ENCODE measurements around the gene TRMT61B.

The TRMT61B gene

DNA sequence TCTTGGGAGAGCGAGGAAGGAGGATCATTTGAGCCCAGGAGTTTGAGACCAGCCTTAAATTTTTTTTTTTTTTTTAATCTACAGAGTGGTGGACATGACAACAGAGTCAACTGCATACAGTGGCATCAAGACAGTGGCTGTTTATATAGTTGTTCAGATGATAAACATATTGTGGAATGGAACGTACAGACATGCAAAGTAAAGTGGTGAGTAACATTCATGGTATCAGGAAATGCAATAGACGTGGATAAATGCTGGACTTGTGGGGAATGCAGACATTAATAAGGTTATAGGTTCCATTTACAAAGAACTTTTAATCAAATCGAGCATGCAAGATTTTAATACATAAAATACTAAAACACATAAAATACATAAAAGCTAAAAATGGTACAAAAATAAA lies 36.3 kb upstream of the TRMT61B start:
- no peak for TF ChIP-seq CTCF (IDR thresholded peaks at IDR 0.05)
- H3K27ac Mint-ChIP-seq, result no peak overlapping the region
- peaks cover 2% of the 10 kb centered on the region for H3K27me3 Mint-ChIP-seq (ENCODE audit: low read depth, poor library complexity)
- no peaks in the 10 kb centered on the region for H3K4me1 Mint-ChIP-seq
- no peak for DNase-seq
- peaks cover 77% of the 10 kb centered on the region for H3K36me3 Mint-ChIP-seq (ENCODE audit: low read depth)
- no peaks in the 10 kb centered on the region for H3K9me3 Mint-ChIP-seq
- H3K4me3 Mint-ChIP-seq, result no peak overlapping the region

DNA sequence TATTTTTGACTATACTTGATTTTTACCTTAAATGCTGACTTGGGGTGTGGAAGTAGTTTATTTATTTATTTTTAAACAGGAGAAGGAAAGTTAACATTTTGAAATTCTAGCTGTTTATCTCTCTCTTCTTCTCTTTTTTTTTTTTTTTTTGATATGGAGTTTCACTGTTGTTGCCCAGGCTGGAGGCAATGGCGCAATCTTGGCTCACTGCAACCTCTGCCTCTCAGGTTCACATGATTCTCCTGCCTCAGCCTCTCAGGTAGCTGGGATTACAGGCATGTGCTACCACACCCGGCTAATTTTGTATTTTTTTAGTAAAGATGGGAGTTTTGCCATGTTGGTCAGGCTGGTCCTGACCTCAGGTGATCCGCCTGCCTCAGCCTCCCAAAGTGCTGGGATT lies 35.4 kb upstream of the TRMT61B start:
- H3K4me1 Mint-ChIP-seq, result peaks cover 5% of the 10 kb centered on the region
- peaks cover 70% of the 10 kb centered on the region for H3K36me3 Mint-ChIP-seq (ENCODE audit: low read depth)
- H3K4me3 Mint-ChIP-seq, result no peak overlapping the region
- no peak overlapping the region for H3K27ac Mint-ChIP-seq
- H3K9me3 Mint-ChIP-seq, result no peaks in the 10 kb centered on the region
- TF ChIP-seq CTCF (IDR thresholded peaks at IDR 0.05), result no peak
- H3K27me3 Mint-ChIP-seq (ENCODE audit: low read depth, poor library complexity), result no peaks in the 10 kb centered on the region
- DNase-seq, result no peak

DNA sequence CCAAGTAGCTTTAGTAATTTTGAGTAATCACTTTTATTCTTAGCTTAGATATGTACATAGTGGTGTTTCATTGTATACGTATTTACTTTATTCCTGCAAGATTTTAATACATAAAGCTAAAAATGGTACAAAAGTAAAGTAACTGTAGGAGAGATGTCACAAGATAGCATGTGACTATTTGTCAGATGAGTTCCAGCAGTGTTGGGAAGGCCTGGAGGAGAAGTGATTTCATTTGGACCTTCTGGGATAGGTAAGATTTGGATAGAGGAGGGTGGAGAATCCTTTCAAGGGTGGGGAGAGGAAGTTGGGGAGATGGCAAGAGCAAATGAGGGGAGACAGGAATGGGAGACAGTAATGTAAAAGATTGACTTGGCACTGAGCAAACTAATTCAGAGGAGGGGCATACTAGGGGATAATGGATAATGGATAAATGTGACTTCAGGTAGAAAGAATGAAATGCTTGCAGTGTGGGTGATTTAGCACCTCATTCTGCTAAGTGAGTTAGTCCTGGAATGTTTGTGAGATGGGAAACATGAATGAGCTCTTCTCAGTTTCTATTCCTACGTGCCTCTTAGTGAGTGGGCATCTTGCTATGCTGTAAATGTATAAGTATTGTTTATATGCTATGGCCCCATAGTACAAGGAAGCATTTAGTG lies 34.8 kb upstream of the TRMT61B start:
- no peak overlapping the region for H3K27ac Mint-ChIP-seq
- H3K4me3 Mint-ChIP-seq, result no peak overlapping the region
- TF ChIP-seq CTCF (IDR thresholded peaks at IDR 0.05), result no peak
- no peak for DNase-seq
- peaks cover 65% of the 10 kb centered on the region for H3K36me3 Mint-ChIP-seq (ENCODE audit: low read depth)
- peaks cover 6% of the 10 kb centered on the region for H3K4me1 Mint-ChIP-seq
- H3K9me3 Mint-ChIP-seq, result no peaks in the 10 kb centered on the region
- H3K27me3 Mint-ChIP-seq (ENCODE audit: low read depth, poor library complexity), result no peaks in the 10 kb centered on the region

- TF ChIP-seq CTCF (IDR thresholded peaks at IDR 0.05), result no peak
- Mint-ChIP-seq H3K36me3 (ENCODE audit: low read depth) (peaks cover 59% of the 10 kb centered on the region), H3K4me1 (peaks cover 8% of the 10 kb centered on the region), H3K27ac (no peak overlapping the region), H3K27me3 (ENCODE audit: low read depth, poor library complexity) (no peaks in the 10 kb centered on the region), H3K9me3 (no peaks in the 10 kb centered on the region), H3K4me3 (no peak overlapping the region)
- DNase-seq, result no peak
Measured at GRCh38 chr2:28904295-28904694, 34.2 kb upstream of the TRMT61B start.

GRCh38 chr2:28902584-28902983 lies 32.5 kb upstream of the TRMT61B start:
- Mint-ChIP-seq H3K4me1 (peaks cover 23% of the 10 kb centered on the region), H3K4me3 (no peak overlapping the region), H3K36me3 (ENCODE audit: low read depth) (peaks cover 42% of the 10 kb centered on the region), H3K9me3 (no peaks in the 10 kb centered on the region), H3K27me3 (ENCODE audit: low read depth, poor library complexity) (no peaks in the 10 kb centered on the region), H3K27ac (no peak overlapping the region)
- no peak for DNase-seq
- TF ChIP-seq CTCF (IDR thresholded peaks at IDR 0.05), result no peak

- no peaks in the 10 kb centered on the region for H3K9me3 Mint-ChIP-seq
- no peak overlapping the region for H3K27ac Mint-ChIP-seq
- no peak for DNase-seq
- no peak overlapping the region for H3K4me3 Mint-ChIP-seq
- H3K4me1 Mint-ChIP-seq, result peaks cover 30% of the 10 kb centered on the region
- H3K27me3 Mint-ChIP-seq (ENCODE audit: low read depth, poor library complexity), result no peaks in the 10 kb centered on the region
- TF ChIP-seq CTCF (IDR thresholded peaks at IDR 0.05), result no peak
- peaks cover 36% of the 10 kb centered on the region for H3K36me3 Mint-ChIP-seq (ENCODE audit: low read depth)
Measured at GRCh38 chr2:28901841-28902240, 31.7 kb upstream of the TRMT61B start.

Data from nephron progenitor cell (in vitro differentiated cells).